Muscle layer of colon (tissue), 2 donors: ENCODE results near the gene OSTF1.

Source experiments
- H3K27ac ChIP-seq: one replicate; pipeline ENCODE4 v1.7.0; 2013; ENCODE audit warnings: low read depth, mild to moderate bottlenecking, low read length, moderate library complexity
- H3K27me3 ChIP-seq, 2 donors: one replicate each; pipeline ENCODE4 v1.7.0; 2013; ENCODE audit warnings: low read length in 2 of 2, mild to moderate bottlenecking in 2 of 2; ENCODE audit not compliant: insufficient read depth in 2 of 2, control insufficient read depth in 1 of 2
- H3K36me3 ChIP-seq: one replicate; pipeline ENCODE4 v1.7.0; 2013; ENCODE audit warnings: mild to moderate bottlenecking, low read length; ENCODE audit not compliant: insufficient read depth
- H3K4me1 ChIP-seq: one replicate; pipeline ENCODE4 v1.7.0; 2013; ENCODE audit warnings: mild to moderate bottlenecking, low read length; ENCODE audit not compliant: insufficient read depth
- H3K4me3 ChIP-seq, 2 donors: one replicate each; pipeline ENCODE4 v1.7.0; 2013; ENCODE audit warnings: low read length in 2 of 2, low read depth in 1 of 2, mild to moderate bottlenecking in 1 of 2, moderate library complexity in 1 of 2
- H3K9ac ChIP-seq: one replicate; pipeline ENCODE4 v1.7.0; 2013; ENCODE audit warnings: low read length
- H3K9me3 ChIP-seq: one replicate; pipeline ENCODE4 v1.7.0; 2013; ENCODE audit warnings: mild to moderate bottlenecking, low read length
- donor health status: abdominal sarcoma.
- donor health status: Adenocarcinoma of cecum.

Gene OSTF1, protein sequence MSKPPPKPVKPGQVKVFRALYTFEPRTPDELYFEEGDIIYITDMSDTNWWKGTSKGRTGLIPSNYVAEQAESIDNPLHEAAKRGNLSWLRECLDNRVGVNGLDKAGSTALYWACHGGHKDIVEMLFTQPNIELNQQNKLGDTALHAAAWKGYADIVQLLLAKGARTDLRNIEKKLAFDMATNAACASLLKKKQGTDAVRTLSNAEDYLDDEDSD

DNA sequence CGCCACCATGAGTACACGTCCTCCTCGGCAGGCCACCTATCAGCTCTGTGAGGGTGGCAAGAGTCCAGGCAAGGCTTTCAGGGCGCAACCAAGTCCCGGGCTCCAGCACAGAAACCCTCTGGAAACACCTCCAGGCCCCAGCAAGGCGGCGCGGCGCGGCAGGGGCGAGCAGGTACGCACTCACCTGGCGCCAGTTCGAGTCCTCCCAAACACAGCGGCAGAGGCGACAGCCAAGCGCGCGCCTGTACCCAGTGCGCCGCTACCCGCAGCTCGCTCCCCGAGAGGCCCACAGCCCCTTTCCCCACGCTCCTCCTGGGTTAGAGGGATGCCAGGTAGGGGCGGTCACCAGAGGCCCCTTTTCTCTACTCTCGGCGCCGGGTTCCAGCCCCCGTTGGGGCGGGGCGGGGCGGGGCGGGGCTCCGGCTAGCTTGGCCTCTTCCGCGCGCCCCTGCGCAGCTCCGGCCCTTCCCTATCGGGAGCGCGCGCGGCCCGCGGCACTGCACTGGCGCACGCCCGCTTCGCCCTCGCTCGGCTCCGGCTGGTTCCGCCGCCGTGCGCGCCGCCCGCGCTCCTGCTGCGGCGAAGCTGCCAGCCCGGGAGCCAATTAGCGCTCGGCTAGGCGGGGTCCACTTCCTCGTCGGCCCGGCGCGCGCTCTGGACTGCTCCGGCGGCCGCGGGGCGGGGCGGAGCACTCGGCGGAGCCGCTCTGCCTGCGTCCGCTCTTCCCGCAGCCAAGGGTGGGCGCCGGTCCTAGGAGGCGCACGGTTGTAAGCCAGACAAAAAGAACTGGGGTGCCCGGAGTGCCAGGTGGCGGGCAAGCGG, at the start of gene OSTF1, which contains the start of gene NMRK1:
Gene OSTF1 (plus strand): TSS at position 691 of the 822 bp plus-strand sequence. CDS start 179 bp downstream, outside the sequence.
Gene NMRK1 (minus strand): TSS at position 332 of the 822 bp plus-strand sequence. CDS start 5,040 bp downstream, outside the sequence.
- Histone ChIP-seq H3K36me3 (no peaks in the 10 kb centered on the region), H3K9me3 (no peaks in the 10 kb centered on the region), H3K4me1 (peaks cover 16% of the 10 kb centered on the region), H3K4me3 (peak within 1 kb of the TSS; percentile 85 to 95), H3K27me3 (no peaks in the 10 kb centered on the region), H3K9ac (peak within 1 kb of the TSS; percentile 34), H3K27ac (peak within 1 kb of the TSS; percentile 96)

DNA sequence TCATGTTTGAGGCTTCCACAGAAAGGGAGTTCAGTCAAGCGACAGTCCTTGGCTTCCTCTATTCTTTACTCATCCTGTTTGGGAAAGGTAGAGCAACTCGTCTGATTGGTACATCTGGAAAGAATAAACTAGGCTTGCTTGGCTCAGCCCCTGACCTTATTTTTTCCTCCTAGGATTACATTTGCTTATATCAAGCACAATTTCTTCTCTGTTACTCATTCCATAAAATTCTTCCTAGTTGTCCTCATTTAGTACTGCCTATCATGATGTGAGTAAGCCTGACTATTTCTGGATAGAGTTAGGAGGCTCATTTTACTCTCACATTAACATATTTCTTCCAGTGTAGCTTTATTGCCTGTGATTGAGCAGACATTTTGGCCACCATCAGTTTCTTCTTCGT, 49.3 kb upstream of the OSTF1 start:
- H3K4me1 ChIP-seq = no peaks in the 10 kb centered on the region
- H3K27me3 ChIP-seq = no peaks in the 10 kb centered on the region
- H3K27ac ChIP-seq = no peak overlapping the region
- H3K36me3 ChIP-seq = no peaks in the 10 kb centered on the region
- H3K9ac ChIP-seq = no peak overlapping the region
- no peaks in the 10 kb centered on the region for H3K9me3 ChIP-seq
- no peak overlapping the region for H3K4me3 ChIP-seq

DNA sequence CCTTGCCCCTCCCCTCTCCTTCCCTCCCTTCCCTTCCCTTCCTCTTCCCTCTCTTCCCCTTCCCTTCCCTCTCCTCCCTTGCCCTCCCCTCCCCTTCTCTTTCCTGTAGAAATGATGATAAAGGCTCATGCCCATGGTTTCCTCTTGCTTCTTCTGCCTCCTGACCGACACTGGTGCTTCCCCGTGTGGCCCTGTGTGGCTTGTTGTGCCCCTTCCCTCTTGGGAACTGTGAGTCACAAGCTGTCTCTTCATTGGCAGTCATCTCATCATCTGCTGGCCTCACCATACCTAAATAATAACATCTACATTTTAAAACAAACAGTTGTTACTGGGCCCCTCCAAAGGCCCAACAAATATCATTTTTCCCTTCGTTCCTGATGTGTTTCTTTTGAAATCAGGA, 48.5 kb upstream of the OSTF1 start:
- Histone ChIP-seq H3K9me3 (no peaks in the 10 kb centered on the region), H3K27me3 (no peaks in the 10 kb centered on the region), H3K9ac (no peak overlapping the region), H3K36me3 (no peaks in the 10 kb centered on the region), H3K4me1 (no peaks in the 10 kb centered on the region), H3K4me3 (no peak overlapping the region), H3K27ac (no peak overlapping the region)

DNA sequence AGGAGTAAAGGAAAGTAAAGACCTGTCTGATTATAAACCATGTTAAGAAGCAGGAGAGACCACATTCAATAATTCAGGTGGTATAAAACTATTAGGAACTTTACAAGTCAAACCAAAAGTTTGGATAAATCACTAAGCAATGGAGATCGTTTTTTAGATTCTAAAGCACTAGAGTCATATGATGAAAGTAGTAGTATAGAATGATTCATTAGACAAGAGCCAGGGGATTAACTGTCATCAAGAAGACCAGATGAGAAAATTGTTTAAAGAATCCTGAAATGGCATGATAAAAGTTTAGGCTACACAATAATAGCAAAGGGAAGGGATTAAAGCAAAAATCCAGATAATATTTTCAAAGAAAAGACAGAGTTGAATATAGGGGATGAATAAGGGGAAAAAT, 47.3 kb upstream of the OSTF1 start:
- Histone ChIP-seq H3K27ac (no peak overlapping the region), H3K4me3 (no peak overlapping the region), H3K9ac (no peak overlapping the region), H3K27me3 (no peaks in the 10 kb centered on the region), H3K36me3 (no peaks in the 10 kb centered on the region), H3K4me1 (no peaks in the 10 kb centered on the region), H3K9me3 (no peaks in the 10 kb centered on the region)

DNA sequence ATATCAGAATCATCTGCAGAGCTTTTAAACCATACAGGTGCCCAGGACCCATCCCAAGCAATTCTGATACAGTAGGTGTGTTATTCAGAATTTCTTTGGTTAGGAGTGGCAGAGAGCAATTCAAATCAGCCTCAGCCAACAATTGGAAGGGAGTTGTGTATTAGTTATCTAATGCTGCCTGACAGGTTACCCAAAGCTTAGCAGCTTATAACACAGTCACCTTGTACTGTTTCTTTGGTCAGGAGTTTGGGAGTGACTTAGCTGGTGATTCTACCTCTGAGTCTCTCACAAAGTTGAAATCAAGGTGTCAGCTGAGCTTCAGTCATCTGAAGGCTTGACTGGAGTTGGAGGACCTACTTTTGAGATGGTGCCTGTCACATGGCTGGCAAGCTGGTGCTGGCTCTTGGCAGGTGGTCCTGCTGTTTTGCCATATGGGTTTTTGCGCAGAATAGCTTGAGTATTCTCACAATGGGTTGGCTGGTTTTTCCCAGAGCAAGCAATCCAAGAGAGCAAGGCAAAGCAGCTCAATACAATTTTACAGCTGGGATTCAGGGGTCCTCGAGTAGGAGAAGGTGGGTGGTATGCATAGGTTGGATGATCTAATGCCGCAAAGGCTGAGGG, 41.5 kb upstream of the OSTF1 start:
- no peaks in the 10 kb centered on the region for H3K27me3 ChIP-seq
- no peaks in the 10 kb centered on the region for H3K9me3 ChIP-seq
- no peaks in the 10 kb centered on the region for H3K36me3 ChIP-seq
- H3K27ac ChIP-seq = no peak overlapping the region
- no peak overlapping the region for H3K4me3 ChIP-seq
- H3K4me1 ChIP-seq = no peaks in the 10 kb centered on the region
- no peak overlapping the region for H3K9ac ChIP-seq

DNA sequence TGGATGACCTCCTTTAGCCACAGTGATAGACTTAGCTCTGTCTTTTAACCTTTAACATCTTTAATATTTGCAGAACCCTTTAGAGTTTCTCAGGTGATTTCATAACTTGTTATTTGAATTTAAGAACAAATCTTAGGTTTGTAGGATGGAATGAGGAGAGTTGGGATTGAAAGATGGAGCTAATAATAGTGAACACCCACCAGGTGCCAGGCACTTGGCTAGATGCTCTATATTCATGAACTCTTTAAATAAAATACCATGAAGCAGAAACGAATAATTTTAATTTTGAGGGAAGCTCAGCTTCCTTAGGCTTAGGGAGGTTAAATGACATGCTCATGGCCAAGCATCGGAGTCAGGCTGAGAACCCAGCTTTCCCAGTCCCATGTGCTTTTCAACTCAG, 40.8 kb upstream of the OSTF1 start:
- no peaks in the 10 kb centered on the region for H3K36me3 ChIP-seq
- H3K4me3 ChIP-seq = no peak overlapping the region

DNA sequence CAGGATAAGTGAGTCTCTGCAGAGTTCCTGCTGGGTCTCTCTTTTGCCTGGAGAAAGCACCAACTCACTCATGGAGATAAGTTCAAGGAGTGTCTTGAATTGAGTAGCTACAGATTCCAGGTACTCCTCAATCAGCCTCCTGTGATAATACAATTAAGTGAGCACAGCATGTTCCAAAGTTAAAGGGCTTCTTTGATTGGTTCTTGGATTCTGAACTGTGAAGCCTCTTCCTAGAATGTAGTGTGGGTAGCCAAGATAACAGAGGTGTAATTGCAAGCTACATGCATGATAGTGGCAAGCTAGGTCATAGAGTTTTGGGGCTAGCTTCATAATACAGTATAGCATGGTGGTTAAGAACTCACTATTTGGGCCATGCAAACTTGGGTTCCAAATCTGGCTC, 37.0 kb upstream of the OSTF1 start:
- no peaks in the 10 kb centered on the region for H3K36me3 ChIP-seq
- H3K27me3 ChIP-seq = no peaks in the 10 kb centered on the region
- no peak overlapping the region for H3K9ac ChIP-seq
- no peak overlapping the region for H3K27ac ChIP-seq
- H3K4me1 ChIP-seq = no peaks in the 10 kb centered on the region
- no peaks in the 10 kb centered on the region for H3K9me3 ChIP-seq
- no peak overlapping the region for H3K4me3 ChIP-seq

More for the DNA sequence above, 40.8 kb upstream of the OSTF1 start:
- Histone ChIP-seq H3K9me3 (no peaks in the 10 kb centered on the region), H3K27me3 (no peaks in the 10 kb centered on the region), H3K4me1 (no peaks in the 10 kb centered on the region), H3K9ac (no peak overlapping the region), H3K27ac (no peak overlapping the region)

DNA sequence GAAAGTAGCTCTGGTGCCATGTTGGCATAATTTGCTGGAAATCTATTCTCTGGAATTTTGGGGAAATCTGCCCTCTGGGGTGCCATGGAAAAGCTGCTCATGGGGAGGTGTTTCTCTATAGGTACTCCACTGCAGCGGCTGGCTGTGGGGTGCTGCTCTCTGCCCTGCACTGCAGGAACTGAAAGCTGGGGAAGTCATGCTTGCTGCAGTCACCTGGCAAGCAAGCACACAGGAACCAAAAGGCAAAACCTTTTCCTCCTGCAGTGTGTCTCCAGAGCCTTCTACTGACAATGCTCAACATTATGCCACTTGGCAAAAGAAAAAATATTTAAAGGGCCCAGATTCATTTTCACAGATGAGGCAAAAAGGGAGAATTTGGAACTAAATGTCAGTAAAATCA, 34.4 kb upstream of the OSTF1 start:
- H3K27me3 ChIP-seq = no peaks in the 10 kb centered on the region
- H3K4me1 ChIP-seq = no peaks in the 10 kb centered on the region
- no peak overlapping the region for H3K4me3 ChIP-seq
- no peak overlapping the region for H3K9ac ChIP-seq
- H3K36me3 ChIP-seq = no peaks in the 10 kb centered on the region
- no peaks in the 10 kb centered on the region for H3K9me3 ChIP-seq
- H3K27ac ChIP-seq = no peak overlapping the region

DNA sequence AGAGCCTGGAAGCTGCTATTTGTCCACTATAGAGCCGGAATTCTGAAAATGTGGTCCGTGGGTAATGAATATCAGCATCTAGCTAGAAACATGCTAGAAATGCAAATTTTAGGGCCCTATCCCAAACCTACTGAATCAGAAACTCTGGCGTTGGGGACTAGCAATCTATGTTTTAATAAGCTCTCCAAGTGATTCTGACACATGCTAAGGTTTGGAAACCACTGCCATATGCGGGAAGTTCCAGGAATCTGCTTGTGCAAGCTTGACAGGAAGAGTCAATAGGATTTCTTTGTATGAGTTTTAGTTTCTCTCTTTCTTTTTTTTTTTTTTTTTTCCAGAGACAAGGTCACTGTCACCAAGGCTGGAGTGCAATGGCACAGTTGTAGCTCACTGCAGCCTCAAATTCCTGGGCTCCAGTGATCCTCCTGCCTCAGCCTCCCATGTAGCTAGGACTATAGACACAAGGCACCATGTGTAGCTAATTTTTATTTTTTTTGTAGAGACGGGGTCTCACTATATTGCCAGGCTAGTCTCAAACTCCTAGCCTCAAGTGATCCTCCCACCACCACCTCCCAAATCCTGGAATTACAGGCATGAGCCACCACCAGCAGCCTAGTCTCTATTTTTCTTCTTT, 33.8 kb upstream of the OSTF1 start:
- Histone ChIP-seq H3K9me3 (no peaks in the 10 kb centered on the region), H3K4me3 (no peak overlapping the region), H3K27ac (no peak overlapping the region), H3K27me3 (no peaks in the 10 kb centered on the region), H3K4me1 (no peaks in the 10 kb centered on the region), H3K9ac (no peak overlapping the region), H3K36me3 (no peaks in the 10 kb centered on the region)

DNA sequence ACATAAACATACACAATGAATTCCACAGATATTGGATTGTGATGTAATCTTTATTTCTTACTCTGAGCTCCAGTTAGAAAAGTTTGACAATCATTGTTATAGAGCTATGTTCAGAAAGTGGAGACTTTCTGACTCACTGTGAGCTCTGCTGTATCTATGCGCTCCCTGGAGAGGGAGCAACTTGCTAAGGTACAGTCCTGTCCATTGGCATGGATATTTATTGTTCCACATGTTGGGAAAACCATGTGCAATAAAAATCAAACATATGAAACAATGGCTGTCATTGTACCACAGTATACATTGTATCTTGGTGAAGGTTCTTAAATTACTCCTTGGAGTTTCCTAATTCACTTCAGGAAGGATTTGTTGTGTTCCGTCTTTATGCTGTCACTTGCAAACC, 27.1 kb upstream of the OSTF1 start:
- no peak overlapping the region for H3K27ac ChIP-seq
- no peaks in the 10 kb centered on the region for H3K27me3 ChIP-seq
- H3K9me3 ChIP-seq = no peaks in the 10 kb centered on the region
- no peak overlapping the region for H3K4me3 ChIP-seq
- no peak overlapping the region for H3K9ac ChIP-seq
- H3K4me1 ChIP-seq = peaks cover 11% of the 10 kb centered on the region
- no peaks in the 10 kb centered on the region for H3K36me3 ChIP-seq

DNA sequence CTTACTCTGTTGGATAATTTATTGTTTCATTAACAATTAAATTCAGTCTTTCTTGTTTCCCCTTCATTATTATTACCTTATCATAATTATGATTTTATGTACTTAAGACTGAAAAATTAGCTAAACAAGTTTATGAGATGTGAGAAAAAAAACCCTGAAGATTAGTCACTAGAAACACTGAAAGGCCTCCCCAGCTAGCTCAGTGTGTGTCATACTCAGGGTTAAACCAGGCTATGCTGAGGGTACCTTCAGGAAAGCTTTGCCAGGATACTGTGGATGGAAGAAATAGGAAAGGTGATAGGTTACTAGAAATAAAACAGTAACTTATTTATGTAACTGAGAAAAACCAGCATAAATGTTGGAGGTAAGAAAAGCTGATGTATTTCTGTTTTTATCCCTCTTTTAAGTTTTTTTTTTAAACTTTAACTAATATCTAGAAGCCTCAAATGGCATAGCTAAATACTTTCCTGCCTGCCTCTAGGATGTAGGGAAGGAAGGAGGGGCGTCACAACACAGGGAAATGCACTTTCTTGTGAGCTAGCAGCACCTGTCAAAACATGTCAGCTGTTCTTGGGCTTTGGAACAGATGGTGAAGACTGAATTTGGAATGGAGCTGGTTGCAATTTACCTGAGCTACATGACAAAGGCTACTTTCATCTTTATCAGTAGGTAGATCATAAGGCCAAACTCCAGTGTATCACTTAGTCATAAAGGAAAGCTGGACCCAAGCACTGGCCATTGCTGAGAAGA, 24.6 kb upstream of the OSTF1 start:
- H3K36me3 ChIP-seq = no peaks in the 10 kb centered on the region
- no peak overlapping the region for H3K4me3 ChIP-seq
- H3K27me3 ChIP-seq = no peaks in the 10 kb centered on the region
- H3K9me3 ChIP-seq = no peaks in the 10 kb centered on the region
- H3K4me1 ChIP-seq = peaks cover 11% of the 10 kb centered on the region
- H3K9ac ChIP-seq = no peak overlapping the region
- H3K27ac ChIP-seq = no peak overlapping the region
